ENCODE data around the gene ATG7. TPM values are rescaled to one million over a fixed set of nuclear protein-coding genes. Genes with fewer than 3 reads are reported as not detected.
"Not testable (repeated sequence)": the region's sequence is repeated elsewhere in the genome, so short reads cannot be mapped to it uniquely, and the experiment has no call there.

Gene ATG7
- total RNA-seq, 1 donor from 2014 or later = 61.7 TPM

DNA sequence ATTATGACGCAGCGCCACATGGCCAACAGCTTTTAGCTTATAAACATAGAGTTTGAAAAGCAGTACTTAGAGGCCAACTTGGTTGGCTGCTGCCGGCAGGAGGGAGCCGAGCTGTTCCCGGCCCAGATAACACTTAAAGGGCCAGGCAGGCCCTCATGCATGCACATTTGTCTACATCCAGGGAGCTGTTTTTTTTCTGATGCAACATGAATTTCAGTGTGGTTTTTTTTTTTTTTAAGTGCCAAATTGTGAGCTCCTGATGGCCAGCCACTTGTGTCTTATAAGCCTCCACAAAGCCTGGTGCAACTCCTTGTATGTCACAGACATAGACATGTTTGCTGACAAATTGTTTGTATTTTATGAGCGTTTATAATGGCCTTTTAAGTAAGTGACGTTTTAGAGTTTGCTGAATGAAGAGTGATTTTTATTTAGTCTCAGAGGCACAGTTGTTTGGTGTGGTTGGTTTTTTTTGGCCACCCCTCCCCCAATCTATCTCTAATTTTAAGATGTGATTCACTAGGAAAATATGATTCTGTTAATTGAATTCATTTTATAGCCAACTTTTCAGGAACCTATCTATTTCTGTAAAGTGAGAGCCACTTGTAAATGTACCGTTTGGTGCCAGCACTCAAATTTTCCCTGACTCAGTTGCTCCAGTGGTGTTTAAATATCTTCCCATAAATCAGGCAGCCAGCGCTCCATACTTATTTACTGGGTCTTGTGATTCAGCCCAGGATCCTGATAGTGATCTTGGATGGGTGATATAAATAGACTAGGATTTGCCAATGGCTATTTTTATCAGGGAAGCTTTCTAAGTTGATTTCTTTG lies 237.2 kb downstream of the ATG7 start:
- peak overlapping the region; percentile 59 for H3K27ac ChIP-seq
- H3K4me3 ChIP-seq = peak overlapping the region; percentile 2
- DNase-seq (peak; percentile 67), ATAC-seq (peak; percentile 89 to 90)
- TF ChIP-seq, protein P1, sequence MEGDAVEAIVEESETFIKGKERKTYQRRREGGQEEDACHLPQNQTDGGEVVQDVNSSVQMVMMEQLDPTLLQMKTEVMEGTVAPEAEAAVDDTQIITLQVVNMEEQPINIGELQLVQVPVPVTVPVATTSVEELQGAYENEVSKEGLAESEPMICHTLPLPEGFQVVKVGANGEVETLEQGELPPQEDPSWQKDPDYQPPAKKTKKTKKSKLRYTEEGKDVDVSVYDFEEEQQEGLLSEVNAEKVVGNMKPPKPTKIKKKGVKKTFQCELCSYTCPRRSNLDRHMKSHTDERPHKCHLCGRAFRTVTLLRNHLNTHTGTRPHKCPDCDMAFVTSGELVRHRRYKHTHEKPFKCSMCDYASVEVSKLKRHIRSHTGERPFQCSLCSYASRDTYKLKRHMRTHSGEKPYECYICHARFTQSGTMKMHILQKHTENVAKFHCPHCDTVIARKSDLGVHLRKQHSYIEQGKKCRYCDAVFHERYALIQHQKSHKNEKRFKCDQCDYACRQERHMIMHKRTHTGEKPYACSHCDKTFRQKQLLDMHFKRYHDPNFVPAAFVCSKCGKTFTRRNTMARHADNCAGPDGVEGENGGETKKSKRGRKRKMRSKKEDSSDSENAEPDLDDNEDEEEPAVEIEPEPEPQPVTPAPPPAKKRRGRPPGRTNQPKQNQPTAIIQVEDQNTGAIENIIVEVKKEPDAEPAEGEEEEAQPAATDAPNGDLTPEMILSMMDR (IDR thresholded peaks at IDR 0.05) = peak; percentile 14
- H3K9me3 ChIP-seq = no peaks in the 10 kb centered on the region
- H3K36me3 ChIP-seq = no peaks in the 10 kb centered on the region
- H3K4me1 ChIP-seq = peaks cover 55% of the 10 kb centered on the region
- H3K27me3 ChIP-seq (ENCODE audit: low read depth) = no peaks in the 10 kb centered on the region
- intact Hi-C loops (cut with DNase I) = no loop called here

DNA sequence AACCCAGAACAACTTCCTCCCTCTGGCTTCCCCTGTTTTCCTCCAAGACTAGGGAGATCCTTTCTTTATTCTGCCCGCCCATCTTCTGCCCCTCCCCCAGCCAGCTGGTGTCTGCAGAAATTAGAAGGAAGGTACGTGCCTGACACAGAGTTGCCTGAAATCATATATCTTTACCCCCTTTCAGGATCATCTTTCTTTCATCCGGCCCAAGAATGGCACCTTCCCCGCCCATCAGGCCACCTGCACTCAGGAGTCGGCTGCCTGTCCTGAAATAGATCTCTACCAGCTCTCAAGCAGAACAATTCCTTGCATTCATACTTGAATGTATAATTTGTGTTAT lies 237.8 kb downstream of the ATG7 start:
- H3K27me3 ChIP-seq (ENCODE audit: low read depth) = no peaks in the 10 kb centered on the region
- peaks cover 59% of the 10 kb centered on the region for H3K4me1 ChIP-seq
- no peak for DNase-seq
- H3K4me3 ChIP-seq = no peak overlapping the region
- intact Hi-C loops (cut with DNase I) = no loop called here
- no peaks in the 10 kb centered on the region for H3K36me3 ChIP-seq
- peak overlapping the region; percentile 59 for H3K27ac ChIP-seq
- no peak for ATAC-seq
- no peaks in the 10 kb centered on the region for H3K9me3 ChIP-seq
- TF ChIP-seq, protein P1 (IDR thresholded peaks at IDR 0.05) = no peak

DNA sequence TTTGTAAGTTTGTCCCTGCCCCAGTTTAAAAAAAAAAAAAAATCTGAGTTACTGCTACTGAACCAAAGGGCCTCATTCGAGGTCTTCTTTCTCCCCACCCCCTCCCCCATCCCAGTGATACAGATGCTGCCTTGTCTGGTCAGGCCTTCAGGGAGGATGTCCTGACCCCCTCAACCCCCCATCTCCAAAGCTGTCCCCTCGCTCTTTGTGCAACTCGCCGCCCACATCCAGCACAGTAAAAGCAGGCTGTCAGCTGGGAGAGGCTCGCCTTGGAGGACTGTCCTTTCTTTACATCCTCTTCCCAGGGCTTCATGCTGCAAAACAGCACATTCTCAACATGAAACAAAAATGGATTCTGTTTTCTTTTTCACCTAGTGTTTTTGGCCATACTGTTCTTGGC lies 238.2 kb downstream of the ATG7 start:
- intact Hi-C loops (cut with DNase I) = no loop called here
- Histone ChIP-seq H3K27ac (no peak overlapping the region), H3K4me1 (peaks cover 57% of the 10 kb centered on the region), H3K36me3 (no peaks in the 10 kb centered on the region), H3K27me3 (ENCODE audit: low read depth) (no peaks in the 10 kb centered on the region), H3K9me3 (no peaks in the 10 kb centered on the region), H3K4me3 (no peak overlapping the region)
- TF ChIP-seq, protein P1 (IDR thresholded peaks at IDR 0.05) = no peak
- ATAC-seq (no peak), DNase-seq (no peak)

DNA sequence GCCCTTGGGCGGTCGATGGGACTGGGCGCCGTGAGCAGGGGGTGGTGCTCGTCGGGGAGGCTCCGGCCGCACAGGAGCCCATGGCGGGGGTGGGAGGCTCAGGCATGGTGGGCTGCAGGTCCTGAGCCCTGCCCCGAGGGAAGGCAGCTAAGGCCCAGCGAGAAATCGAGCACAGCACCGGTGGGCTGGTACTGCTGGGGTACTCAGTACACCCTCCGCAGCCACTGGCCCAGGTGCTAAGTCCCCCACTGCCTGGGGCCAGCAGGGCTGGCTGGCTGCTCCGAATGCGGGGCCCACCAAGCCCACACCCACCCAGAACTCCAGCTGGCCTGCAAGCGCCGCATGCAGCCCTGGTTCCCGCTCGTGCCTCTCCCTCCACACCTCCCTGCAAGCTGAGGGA lies 239.4 kb downstream of the ATG7 start:
- H3K36me3 ChIP-seq; H3K27ac ChIP-seq; H3K4me3 ChIP-seq; H3K27me3 ChIP-seq (ENCODE audit: low read depth); H3K9me3 ChIP-seq; intact Hi-C loops (cut with DNase I); ATAC-seq; DNase-seq: not testable (repeated sequence)
- H3K4me1 ChIP-seq = peaks cover 54% of the 10 kb centered on the region

DNA sequence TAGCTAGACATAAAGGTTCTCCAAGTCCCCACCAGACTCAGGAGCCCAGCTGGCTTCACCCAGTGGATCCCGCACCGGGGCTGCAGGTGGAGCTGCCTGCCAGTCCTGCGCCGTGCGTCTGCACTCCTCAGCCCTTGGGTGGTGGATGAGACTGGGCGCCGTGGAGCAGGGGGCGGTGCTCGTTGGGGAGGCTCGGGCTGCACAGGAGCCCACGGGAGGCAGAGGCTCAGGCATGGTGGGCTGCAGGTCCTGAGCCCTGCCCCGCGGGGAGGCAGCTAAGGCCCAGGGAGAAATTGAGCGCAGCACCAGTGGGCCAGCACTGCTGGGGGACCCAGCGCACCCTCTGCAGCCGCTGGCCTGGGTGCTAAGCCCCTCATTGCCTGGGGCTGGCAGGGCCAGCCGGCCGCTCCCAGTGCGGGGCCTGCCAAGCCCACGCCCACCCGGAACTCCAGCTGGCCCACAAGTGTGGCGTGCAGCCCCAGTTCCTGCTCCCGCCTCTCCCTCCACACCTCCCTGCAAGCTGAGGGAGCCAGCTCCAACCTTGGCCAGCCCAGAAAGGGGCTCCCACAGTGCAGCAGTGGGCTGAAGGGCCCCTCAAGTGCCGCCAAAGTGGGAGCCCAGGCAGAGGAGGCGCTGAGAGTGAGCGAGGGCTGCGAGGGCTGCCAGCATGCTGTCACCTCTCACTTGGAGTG lies 241.1 kb downstream of the ATG7 start:
- intact Hi-C loops (cut with DNase I); H3K27me3 ChIP-seq (ENCODE audit: low read depth); H3K9me3 ChIP-seq; DNase-seq; H3K4me3 ChIP-seq; H3K36me3 ChIP-seq; ATAC-seq: not testable (repeated sequence)
- Histone ChIP-seq H3K27ac (peak overlapping the region; percentile 53), H3K4me1 (peaks cover 44% of the 10 kb centered on the region)

DNA sequence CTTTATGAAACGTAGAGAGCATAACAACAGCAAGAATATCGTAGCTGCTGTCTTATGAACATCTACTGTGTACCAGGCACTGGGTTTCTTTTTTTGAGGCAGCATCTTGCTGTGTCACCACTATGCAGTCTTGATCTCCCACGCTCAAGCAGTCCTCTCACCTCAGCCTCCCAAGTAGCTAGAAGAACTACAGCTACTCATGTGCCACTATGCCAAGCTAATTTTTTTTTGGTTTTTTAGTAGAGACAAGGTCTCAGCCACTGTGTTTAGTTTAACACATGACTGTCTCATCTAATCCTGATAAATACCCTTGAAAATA lies 241.6 kb downstream of the ATG7 start:
- intact Hi-C loops (cut with DNase I) = no loop called here
- no peak for ATAC-seq
- H3K27me3 ChIP-seq (ENCODE audit: low read depth) = no peaks in the 10 kb centered on the region
- no peaks in the 10 kb centered on the region for H3K36me3 ChIP-seq
- H3K9me3 ChIP-seq = no peaks in the 10 kb centered on the region
- peak overlapping the region; percentile 53 for H3K27ac ChIP-seq
- DNase-seq = no peak
- TF ChIP-seq, protein P1 (IDR thresholded peaks at IDR 0.05) = no peak
- H3K4me1 ChIP-seq = peaks cover 39% of the 10 kb centered on the region
- H3K4me3 ChIP-seq = no peak overlapping the region

All from lower lobe of right lung (tissue), 2 donors.